Stimulated activated CD8-positive, alpha-beta memory T cell treated with anti-CD3 and anti-CD28 coated beads, Interleukin-15, amount 100 ng/mL, for 1 hour (primary cell): Measurements from ENCODE around the gene DNAJC1.

Experiments used
- DNase-seq: peaks from one replicate; pipeline ENCODE4 v3.0.0-alpha.2; 2020; ENCODE audit warnings: low read depth

The DNAJC1 gene

DNA sequence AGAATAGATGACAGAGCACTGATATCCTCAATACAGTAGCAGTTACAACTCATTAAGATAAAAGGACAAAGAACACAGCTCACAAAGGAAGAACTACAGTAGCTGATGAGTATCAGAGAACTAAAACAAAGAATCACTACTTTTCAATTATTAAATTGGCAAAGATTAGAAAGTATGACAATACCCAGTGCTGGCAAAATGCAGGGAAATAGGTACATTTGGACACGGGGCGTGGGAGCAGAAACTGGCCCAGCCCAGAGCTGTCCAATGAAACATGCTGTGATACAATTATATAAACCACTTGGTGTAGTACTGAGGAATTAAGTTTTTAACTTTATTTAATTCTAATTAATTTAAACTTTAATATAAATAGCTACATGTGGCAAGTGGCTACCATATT is 243.2 kb downstream of the DNAJC1 start:
- no peak for DNase-seq

DNA sequence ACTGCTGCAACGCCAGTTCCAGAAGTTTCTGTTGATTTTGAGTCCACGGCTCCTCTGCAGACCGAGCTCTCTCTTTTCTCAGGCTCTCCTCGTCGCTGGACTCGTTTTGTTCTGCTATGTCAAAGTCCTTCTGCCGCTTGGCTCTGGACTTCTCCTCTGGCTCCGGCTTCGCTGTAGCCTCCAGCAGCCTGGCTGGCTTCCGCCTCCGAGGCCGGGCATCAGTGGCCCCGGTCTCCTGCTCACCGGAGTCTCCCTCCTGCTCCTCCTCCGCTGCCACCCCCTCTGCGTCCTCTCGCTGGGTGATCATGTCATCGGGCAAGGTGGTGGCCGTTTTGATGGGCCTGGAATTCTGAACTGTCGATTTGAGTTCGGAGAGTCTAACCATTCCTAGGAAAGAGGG is 244.3 kb downstream of the DNAJC1 start:
- DNase-seq = no peak

DNA sequence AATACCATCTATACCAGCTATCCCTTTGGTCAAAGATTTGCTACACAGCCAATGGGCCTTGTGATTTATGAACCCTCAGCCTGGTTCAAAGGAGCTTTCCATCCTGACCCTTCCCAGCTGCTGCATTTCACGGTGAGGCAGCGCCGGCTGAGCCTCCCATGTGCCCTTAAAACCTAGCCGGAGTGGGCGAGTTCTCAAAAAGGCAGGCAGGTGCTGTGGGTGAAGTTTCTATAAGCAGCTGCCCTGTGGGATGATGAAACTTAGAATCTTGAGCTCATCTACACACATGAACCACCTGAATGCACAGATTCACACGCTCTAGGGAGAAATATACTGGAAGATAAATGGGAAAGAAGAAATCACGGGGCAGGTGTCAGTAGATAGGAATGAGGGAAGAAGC is 244.8 kb downstream of the DNAJC1 start:
- DNase-seq = no peak

DNA sequence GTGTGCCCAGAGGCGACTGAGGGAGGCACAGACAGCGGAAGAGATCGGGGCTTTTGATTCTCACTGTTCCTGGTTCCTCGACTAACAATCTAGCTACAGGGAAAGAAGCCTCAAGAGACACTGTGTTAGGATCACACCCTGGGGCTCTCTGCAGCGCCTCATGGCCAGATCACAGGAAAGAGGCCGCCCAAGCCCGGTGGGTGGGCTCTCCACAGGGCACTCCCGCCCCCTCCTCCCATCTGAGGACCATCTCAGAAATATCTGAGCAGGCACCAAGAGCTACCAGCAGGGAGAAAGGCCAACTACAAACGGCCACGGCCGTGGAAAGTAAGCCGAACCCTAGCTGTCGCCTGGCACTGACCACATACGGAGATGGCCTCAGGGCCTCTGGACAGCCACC is 245.3 kb downstream of the DNAJC1 start:
- DNase-seq = no peak

DNA sequence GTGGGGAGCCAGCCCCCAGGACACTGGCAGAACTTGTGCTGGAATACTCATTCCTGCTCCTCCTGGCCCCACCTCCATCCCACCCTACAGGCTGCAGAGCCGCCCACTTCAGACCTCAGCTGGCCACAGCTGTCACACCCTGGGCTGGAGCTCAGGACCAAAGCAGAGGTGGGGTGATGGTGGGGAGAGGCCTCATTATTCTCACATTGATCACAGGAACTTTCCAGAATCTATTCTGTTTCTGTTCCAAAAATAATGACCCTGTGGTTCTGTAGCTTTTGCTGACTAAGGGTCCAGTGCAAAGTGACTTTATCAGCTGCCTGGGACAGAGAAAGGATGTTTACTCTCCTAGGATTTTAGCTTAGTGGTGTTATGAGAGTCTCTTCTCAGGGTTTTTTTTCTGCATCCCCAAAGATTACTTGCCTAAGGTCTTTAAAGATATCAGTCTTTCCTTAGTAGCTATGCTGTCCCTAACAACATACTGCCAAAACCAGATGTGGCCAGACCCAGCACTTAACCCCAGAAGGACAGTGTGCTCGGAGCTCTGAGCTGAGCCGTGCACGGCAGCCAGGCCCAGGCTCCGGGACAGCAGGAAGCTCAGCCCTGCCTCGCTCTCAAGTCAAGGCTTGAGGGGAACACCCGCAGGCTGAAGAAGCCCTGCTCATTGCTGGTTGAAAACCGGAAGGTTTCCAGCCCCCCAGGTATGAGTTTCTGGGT is 246.2 kb downstream of the DNAJC1 start:
- no peak for DNase-seq

DNA sequence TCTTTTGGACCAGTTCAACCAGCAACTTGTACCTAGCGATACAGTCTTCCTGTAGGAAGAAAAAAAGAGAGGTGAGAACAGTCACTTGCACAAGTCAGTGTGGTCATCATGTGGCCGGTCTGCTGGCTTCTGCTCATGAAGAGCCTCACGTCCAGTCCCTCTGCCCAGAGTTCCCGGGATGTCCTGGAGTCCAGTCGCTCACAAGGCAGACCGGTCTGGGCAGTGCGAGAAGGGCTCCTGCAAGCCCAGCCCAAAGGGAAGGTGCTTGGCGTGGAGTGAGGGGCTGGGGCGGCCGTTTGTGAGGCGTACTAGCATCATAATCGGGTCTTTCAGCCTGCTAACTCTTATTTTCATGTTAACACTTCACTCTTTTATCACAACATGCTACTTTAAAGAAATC is 246.8 kb downstream of the DNAJC1 start:
- DNase-seq = no peak

DNA sequence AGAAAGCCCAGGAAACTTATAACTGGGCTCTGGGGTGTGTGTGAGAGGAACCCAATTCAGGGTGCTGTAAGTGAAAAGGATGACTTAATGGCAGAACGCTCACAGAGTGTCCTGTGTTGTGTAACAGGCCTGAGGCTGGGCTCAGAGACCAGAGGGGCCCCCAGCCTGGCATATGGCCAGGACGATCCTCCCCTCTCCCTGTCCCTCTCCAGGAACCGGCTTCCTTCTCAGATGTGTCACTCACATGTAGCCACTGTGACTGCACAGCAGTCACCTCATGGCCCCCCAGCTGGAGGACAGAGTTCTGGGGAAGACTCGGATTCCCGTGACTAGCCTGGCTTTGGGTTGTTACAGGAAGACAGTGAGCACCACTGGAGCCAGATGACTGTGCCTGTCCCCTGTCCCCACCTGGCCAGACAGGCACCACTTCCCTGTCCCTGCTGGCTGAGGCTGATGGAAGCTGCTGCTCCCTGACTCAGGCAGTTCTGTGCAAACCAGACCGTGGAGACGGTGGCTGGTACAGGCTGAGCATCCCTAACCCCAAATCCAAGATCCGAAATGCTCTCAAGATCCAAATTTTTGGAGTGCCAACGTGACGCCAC is 249.0 kb downstream of the DNAJC1 start:
- DNase-seq = no peak

DNA sequence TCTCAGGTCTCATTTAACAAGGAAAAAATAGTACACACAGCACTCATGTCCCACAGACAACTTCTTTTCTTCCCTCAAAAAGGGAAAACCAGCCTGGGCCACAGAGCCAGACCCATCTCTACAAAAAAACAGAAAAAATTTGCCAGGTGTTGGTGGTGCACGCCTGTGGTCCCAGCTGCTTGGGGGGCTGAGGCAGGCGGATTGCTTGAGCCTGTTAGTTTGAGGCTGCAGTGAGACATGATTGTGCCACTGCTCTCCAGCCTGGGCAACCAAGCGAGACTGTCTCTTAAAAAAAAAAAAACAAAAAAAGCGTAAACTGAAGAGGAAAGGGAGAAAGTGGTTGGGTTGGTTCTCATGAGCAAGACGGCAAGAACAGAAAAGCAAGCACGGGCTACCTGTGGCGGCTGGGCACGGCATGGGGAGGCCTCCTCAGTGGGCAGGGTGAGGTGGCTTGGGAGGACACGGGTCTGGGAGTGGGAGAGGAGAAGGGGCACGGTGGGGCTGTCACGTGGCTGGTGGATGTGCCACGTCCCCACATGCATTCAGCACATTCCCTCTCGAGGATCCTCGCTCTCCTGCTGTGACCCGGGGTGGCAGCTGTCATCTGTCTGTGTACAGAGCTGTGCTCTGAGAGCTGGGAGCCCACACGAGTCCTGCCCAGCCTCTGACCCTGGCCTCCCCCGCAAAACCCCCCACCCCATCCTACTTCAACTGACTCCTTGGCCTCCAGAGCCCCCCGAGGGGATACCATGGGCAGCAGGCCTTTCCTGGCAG is 249.8 kb downstream of the DNAJC1 start:
- DNase-seq = no peak

DNA sequence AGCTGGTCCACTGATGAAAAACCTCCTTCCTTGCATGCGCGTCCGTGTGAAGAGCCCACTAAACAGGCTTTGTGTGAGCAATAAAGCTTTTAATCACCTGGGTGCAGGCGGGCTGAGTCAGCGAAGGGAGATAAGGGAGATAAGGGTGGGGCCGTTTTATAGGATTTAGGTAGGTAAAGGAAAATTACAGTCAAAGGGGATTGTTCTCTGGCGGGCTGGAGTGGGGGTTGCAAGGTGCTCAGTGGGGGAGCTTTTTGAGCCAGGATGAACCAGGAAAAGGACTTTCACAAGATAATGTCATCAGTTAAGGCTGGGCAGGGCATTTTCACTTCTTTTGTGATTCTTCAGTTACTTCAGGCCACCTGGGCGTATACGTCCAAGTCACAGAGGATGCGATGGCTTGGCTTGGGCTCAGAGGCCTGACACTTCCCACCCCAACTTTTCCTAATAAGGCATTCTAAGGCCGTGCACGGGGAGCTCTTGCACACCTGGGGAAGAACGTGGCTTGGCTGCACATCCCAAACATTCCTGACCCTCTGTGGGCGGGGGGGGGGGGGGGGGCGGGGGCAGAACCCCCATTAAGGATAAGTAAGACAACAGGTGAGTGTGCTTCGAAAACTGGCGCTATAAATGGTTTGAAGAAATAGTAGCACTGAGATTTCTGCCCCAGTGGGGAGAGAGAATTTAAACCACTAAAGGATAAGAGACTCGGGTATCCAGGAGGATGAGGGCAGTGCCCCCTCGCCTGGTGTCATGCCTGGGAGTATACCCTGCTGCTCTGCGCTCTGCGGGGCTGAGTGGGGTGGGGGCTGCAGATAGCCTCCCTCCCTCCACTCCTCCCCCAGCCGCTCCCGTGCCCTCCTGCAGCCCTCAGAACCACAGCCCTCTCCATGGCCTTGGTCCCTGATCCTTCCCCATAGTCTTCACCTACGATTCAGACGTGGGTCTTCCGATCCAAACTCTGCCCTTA is 251.9 kb downstream of the DNAJC1 start:
- no peak for DNase-seq

DNA sequence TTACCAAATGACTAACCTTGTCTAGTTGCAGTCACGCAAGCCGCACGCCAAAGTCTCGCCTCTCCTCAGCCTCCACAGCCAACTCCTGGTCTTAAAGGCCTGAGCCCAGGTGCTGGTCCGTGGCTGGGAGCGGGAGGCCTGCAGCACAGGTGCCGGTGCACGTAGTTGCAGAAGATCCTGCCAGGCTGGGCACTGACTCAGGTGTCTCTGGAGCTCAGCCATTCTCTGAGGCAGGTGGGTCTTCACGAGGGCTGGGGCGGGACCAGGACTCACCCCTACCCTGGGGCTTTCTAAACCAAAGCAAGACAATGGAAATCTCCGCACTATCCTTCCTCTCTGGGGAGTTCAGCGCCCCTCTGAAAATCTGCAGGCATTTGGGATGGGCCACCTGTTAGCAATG is 253.1 kb downstream of the DNAJC1 start:
- DNase-seq = no peak

DNA sequence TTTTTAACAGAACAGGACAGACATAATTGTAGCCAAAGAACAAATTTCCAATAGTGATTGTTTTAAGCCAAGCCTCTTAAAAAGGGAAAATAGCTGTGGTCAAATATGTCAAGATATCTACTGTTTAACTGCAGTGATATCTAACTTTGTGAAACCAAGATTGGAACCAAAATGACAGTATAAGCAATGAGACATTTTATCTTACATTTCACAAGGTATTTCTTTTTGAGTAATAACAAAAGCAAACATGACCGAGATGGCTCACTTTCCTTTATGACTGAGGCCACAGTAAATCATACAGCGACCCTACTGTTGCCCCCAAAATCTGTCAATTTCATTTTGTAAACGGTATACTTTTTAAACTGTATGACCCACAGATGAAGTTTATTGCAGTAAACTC is 253.7 kb downstream of the DNAJC1 start:
- no peak for DNase-seq

DNA sequence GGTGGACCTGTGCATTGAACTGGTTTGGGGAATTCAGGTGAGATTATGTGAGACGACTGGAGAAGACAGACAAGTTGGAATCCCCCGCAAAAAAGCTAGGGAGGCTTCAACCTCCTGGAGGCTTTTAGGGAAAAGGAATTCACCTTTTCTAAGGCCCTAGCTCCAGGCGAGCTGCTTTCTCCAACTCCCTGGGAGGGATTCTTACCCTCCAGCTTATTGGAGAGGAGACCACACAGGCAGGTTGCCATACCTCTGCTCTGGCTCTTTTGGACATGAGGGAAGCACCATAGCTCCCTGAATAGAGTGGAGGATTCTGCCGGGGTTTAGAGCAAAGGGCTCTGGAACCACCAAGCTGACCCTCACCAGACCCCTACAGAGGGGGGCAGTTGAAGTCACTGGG is 255.7 kb downstream of the DNAJC1 start:
- DNase-seq = no peak

DNA sequence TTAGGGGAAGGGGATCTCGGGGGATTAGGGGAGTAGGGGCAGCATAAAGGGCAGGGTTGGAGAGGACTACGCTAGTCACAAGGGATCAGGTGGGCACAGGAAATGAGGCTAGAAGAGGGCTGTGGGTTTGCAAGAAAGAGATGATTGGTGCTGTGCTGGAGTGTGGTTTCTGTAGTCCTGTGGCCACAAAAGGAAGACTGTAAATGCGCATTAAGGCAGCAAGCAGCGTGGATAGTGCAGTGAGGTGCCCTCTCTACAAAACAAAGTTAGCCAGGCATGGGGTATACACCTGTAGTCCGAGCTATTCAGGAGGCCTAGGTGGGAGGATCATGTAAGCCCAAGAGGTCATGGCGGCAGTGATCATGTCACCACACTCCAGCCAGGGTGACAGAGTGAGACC is 257.4 kb downstream of the DNAJC1 start:
- no peak for DNase-seq

DNA sequence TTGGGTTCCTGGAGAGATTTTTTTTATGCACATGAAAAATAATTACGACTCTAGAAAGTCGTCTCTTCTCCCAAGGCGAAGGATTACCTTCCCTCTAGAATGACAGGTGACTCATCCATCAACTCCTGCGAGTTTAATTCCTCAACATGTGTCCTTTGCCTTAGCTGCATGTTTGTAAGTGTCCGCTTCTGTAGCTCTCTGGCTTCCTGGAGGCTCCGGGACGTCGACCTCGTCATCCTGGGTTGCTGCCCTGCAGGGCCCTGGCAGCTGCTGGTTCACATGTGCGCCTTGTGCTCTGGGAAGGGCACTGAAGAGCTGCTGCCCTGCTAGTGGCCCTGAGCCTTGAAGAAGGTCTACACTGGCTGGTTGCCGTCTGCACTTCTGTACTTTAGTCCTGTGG is 259.3 kb downstream of the DNAJC1 start:
- DNase-seq = no peak

DNA sequence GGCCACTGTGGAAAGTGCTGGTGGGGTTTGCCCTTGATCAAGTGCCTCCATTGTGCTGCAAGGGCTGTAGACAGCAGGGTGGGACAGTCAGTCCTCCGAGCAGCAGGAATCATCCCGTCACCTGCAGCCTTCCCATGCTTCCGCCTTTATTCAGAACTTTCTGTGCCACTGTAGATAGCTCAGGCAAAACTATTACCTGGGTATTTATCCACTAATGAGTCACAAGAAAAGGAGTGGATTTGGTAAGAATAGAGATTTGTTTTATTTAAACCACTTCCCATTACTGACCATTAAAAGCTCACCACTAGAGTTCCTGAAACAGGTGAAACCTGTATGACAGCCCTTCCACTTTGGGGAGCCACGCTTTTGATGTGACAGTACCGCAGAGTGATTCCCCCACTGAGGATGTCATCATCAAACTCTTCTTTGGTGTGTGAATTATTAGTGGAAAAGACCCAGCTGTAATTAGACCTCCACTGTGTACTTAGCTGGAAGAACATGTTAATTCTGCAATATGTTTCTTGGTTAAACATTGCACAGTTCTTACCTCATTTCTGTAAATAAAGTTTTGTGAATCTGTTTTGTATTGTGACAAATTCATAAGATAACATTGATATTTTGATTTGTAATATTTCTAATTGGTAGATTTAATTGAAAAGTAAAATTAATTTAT is 260.7 kb downstream of the DNAJC1 start:
- no peak for DNase-seq

DNA sequence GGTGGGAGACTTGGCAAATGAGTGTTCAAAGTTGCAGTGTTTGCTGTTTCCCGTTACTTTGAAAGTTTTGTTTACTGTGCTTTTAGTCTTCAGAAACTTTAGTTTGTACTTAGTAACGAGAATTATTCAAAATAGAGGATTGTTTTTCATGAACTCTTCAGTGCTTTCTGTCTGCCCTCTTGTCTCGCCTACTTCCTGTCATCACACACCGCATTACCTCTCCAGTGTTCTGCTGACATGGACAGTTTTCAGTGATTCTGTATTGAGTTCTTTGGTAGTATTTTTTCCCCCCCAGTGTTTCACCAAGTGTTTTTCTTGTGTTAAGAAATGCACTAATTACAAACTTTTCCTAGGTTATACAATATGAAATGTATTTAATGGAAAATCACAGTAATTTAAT is 262.5 kb downstream of the DNAJC1 start:
- no peak for DNase-seq

DNA sequence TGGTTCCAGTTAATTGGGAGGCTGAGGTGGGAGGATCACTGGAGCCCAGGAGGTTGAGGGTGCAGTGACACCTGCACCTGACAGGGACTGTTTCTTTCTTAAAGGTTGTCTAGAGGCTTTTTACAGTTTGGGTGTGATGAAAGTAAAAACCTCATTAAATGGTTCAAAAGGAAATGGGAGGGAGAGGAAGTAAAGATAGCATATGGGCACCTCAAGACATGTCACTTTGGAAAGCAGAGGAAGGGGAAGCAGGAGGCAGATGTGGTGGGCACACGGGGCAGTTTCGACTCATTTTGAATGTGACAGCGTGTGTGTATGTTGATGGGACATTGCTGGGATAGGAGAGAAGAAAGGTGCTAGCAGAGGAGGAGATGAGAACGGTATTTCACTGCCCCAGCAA is 266.4 kb downstream of the DNAJC1 start:
- no peak for DNase-seq

DNA sequence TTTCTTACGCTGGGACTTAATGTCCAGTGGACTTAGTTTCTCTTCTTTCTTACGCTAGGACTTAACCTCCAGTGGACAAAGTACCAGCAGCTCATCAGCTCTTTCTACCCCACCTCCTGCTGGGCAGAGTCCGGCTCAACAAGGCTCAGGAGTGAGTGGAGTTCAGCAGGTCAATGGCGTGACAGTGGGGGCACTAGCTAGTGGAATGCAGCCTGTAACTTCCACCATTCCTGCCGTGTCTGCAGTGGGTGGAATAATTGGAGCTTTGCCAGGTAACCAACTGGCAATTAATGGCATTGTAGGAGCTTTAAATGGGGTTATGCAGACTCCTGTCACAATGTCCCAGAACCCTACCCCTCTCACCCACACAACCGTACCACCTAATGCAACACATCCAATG is 269.8 kb downstream of the DNAJC1 start:
- DNase-seq = no peak

DNA sequence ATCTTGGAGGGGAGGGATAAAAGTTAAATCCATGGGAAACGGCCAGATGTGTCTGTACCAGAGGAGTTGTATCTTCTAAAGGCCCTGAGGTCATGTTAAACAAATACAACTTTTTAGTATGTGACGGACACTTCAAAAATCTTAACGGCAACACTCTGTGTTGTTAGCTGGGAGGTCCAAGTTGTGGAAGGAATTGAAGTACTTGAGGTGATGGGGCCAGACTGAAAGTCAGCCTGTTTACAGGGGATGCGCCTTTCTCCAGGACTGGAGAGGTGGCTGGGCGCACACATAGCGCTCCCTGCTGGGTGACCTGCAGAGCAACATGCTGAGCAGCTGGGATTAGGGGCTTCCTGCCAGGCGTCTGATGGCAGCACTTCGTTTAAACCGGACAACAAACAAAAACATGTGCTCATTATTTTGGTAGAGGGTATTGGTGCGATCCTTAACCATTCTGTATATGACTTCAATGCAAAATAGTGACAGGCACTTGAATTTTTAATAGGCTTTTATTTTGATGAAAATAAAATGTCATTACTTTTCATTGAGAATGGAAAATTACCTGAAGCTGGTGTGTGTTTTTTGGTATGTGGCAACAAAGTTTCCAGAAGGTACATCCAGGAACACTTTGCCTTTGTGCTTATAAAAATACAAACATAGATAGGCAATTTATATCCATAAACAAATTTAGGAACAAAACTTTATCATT is 271.3 kb downstream of the DNAJC1 start:
- DNase-seq = peak; percentile 9

DNA sequence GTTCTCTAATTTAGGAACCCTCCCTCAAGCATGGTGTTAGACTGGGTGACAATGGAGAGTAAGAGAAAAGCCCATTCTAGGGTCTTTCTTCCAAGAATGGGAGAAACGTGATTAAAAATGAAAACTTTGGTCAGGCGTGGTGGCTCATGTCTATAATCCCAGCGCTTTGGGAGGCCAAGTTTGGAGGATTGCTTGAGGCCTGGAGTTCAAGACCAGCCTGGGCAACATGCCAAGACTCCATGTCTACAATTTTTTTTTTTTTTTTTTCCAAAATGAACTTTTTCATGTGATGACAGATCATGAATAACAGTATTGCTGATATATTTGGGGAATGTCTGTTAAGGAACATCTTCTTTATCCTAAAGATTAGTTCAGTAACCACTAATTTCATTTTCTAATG is 274.9 kb downstream of the DNAJC1 start:
- DNase-seq = no peak
